H7 (cell line): Measurements from ENCODE around the gene APOL1. TPM values are rescaled to one million over a fixed set of nuclear protein-coding genes. Genes with fewer than 3 reads are reported as not detected.
"Not testable (repeated sequence)": the region's sequence is repeated elsewhere in the genome, so short reads cannot be mapped to it uniquely, and the experiment has no call there.

Source experiments
- DNase-seq: peaks from one replicate; pipeline ENCODE4 v3.0.0; 2012
- H3K27me3 ChIP-seq: 2 replicates; pipeline ENCODE4 v1.6.0; 2011; ENCODE audit warnings: mild to moderate bottlenecking, low read length; ENCODE audit not compliant: control insufficient read depth, insufficient read depth
- H3K36me3 ChIP-seq: replicated peaks from 2 replicates; pipeline ENCODE4 v1.5.1; 2011; ENCODE audit warnings: low read length; ENCODE audit not compliant: control insufficient read depth, insufficient read depth
- H3K4me3 ChIP-seq: 2 replicates; pipeline ENCODE4 v1.5.1; 2011; ENCODE audit warnings: low read depth, mild to moderate bottlenecking, control low read depth, low read length, moderate library complexity; ENCODE audit not compliant: insufficient read depth
- total RNA-seq: library from RNA; depleted of rRNA; stranded (reverse); fragments of >200 nt; shearing (Covaris generic); gene quantifications from 2 replicates; pipeline ENCODE4 v1.2.3, GENCODE V29; 2014; rRNA removed

Gene APOL1
- total RNA-seq, result not detected in 2 replicates

- H3K27me3 ChIP-seq, result no peaks in the 10 kb centered on the region
- no peaks in the 10 kb centered on the region for H3K36me3 ChIP-seq
- no peak for DNase-seq
- no peak within 1 kb of the TSS for H3K4me3 ChIP-seq
Measured at GRCh38 chr22:36252754-36253522, at the start of gene APOL1. Gene APOL1 (plus strand): TSS chr22:36253133. CDS start chr22:36254956, 1,823 bp downstream.

GRCh38 chr22:36203441-36203840 is 49.5 kb upstream of the APOL1 start:
- DNase-seq, H3K4me3 ChIP-seq, H3K36me3 ChIP-seq, H3K27me3 ChIP-seq: not testable (repeated sequence)

GRCh38 chr22:36204001-36204631 is 48.8 kb upstream of the APOL1 start:
- Histone ChIP-seq H3K4me3 (no peak overlapping the region), H3K36me3 (no peaks in the 10 kb centered on the region), H3K27me3 (no peaks in the 10 kb centered on the region)
- no peak for DNase-seq

GRCh38 chr22:36204632-36205015 is 48.3 kb upstream of the APOL1 start:
- no peak for DNase-seq
- Histone ChIP-seq H3K27me3 (no peaks in the 10 kb centered on the region), H3K4me3 (no peak overlapping the region), H3K36me3 (no peaks in the 10 kb centered on the region)

- DNase-seq, H3K4me3 ChIP-seq, H3K27me3 ChIP-seq, H3K36me3 ChIP-seq: not testable (repeated sequence)
Measured at GRCh38 chr22:36205573-36205972, 47.4 kb upstream of the APOL1 start.

GRCh38 chr22:36206255-36206654 is 46.7 kb upstream of the APOL1 start:
- H3K36me3 ChIP-seq, result no peaks in the 10 kb centered on the region
- no peak for DNase-seq
- no peak overlapping the region for H3K4me3 ChIP-seq
- H3K27me3 ChIP-seq, result no peaks in the 10 kb centered on the region

GRCh38 chr22:36208162-36208765 is 44.7 kb upstream of the APOL1 start:
- Histone ChIP-seq H3K36me3 (no peaks in the 10 kb centered on the region), H3K27me3 (no peaks in the 10 kb centered on the region), H3K4me3 (no peak overlapping the region)
- DNase-seq, result no peak

GRCh38 chr22:36208914-36209313 is 44.0 kb upstream of the APOL1 start:
- DNase-seq, result no peak
- H3K36me3 ChIP-seq, result no peaks in the 10 kb centered on the region
- no peak overlapping the region for H3K4me3 ChIP-seq
- no peaks in the 10 kb centered on the region for H3K27me3 ChIP-seq

GRCh38 chr22:36209488-36209908 is 43.4 kb upstream of the APOL1 start:
- not testable (repeated sequence) for DNase-seq, H3K36me3 ChIP-seq, H3K4me3 ChIP-seq, H3K27me3 ChIP-seq

- Histone ChIP-seq H3K4me3 (no peak overlapping the region), H3K36me3 (no peaks in the 10 kb centered on the region), H3K27me3 (no peaks in the 10 kb centered on the region)
- no peak for DNase-seq
Measured at GRCh38 chr22:36210224-36210623, 42.7 kb upstream of the APOL1 start.

- Histone ChIP-seq H3K27me3 (no peaks in the 10 kb centered on the region), H3K4me3 (no peak overlapping the region), H3K36me3 (no peaks in the 10 kb centered on the region)
- DNase-seq, result no peak
Measured at GRCh38 chr22:36211237-36211861, 41.6 kb upstream of the APOL1 start.

- H3K4me3 ChIP-seq, result no peak overlapping the region
- no peak for DNase-seq
- no peaks in the 10 kb centered on the region for H3K27me3 ChIP-seq
- no peaks in the 10 kb centered on the region for H3K36me3 ChIP-seq
Measured at GRCh38 chr22:36212901-36213300, 40.0 kb upstream of the APOL1 start.

GRCh38 chr22:36213586-36213985 is 39.3 kb upstream of the APOL1 start:
- no peaks in the 10 kb centered on the region for H3K27me3 ChIP-seq
- no peak overlapping the region for H3K4me3 ChIP-seq
- H3K36me3 ChIP-seq, result no peaks in the 10 kb centered on the region
- no peak for DNase-seq

GRCh38 chr22:36215981-36216380 is 37.0 kb upstream of the APOL1 start:
- Histone ChIP-seq H3K4me3 (no peak overlapping the region), H3K27me3 (no peaks in the 10 kb centered on the region)
- no peak for DNase-seq

More at GRCh38 chr22:36215981-36216380, 37.0 kb upstream of the APOL1 start:
- no peaks in the 10 kb centered on the region for H3K36me3 ChIP-seq
